Left lung (tissue), 10 donors: ENCODE measurements around the gene RGS11. TPM values are rescaled to one million over a fixed set of nuclear protein-coding genes. Genes with fewer than 3 reads are reported as not detected.
A peak's percentile ranks its signal among the peaks of the same experiment; 100 is the strongest.

Experiments used
- ATAC-seq: fragments of 200-7000 bp; cut with Tn5 transposase; one replicate; pipeline ENCODE4 v1.9.1; 2020; ENCODE audit warnings: moderate library complexity
- DNase-seq, 4 donors: peaks; one replicate each; pipeline ENCODE4 v3.0.0-alpha.2; 2013 to 2020
- H3K27ac ChIP-seq, 2 donors: fragments of 200-600 bp; sonication (generic) in 1 of 2; one replicate each; pipeline versions ENCODE4 v1.5.0 to v1.8.0; 2020 to 2021
- H3K27me3 ChIP-seq, 2 donors: fragments of 200-600 bp; sonication (generic) in 1 of 2; one replicate each; pipeline versions ENCODE4 v1.5.0 to v1.8.0; 2020 to 2021
- H3K36me3 ChIP-seq, 2 donors: fragments of 200-600 bp; sonication (generic) in 1 of 2; one replicate each; pipeline versions ENCODE4 v1.5.0 to v1.8.0; 2020 to 2021
- H3K4me1 ChIP-seq, 2 donors: fragments of 200-600 bp; one replicate each; pipeline ENCODE4 v1.8.0; 2021
- H3K4me3 ChIP-seq, 2 donors: fragments of 200-600 bp; sonication (generic) in 1 of 2; one replicate each; pipeline versions ENCODE4 v1.5.0 to v1.8.0; 2020 to 2021; ENCODE audit warnings: mild to moderate bottlenecking in 1 of 2
- H3K9me3 ChIP-seq, 2 donors: fragments of 200-600 bp; sonication (generic) in 1 of 2; one replicate each; pipeline versions ENCODE4 v1.5.0 to v1.8.0; 2020 to 2021
- intact Hi-C, 2 donors: fragments of 100-400 bp; cut with DNase I; formaldehyde crosslinking; loops; one replicate each; pipeline versions ENCODE4 v1.11.2 to v1.14.2; 2022
- polyA plus RNA-seq, 6 donors: library from polyadenylated mRNA; unstranded; fragments of 120-200 nt; gene quantifications; one replicate each; pipeline ENCODE4 v1.2.1, GENCODE V29; 2013; ENCODE audit not compliant: insufficient read length in 6 of 6
- total RNA-seq, 2 donors: library from RNA; stranded (reverse); fragmentation: NEBNext Ultra II Directional; extraction: Animal tissue kit (Norgen Biotek cat#: 25700); gene quantifications; one replicate each; pipeline ENCODE4 v1.2.1, GENCODE V29; 2021
- TF ChIP-seq, protein P1 (sequence below), 2 donors: fragments of 200-600 bp; sonication (generic) in 1 of 2; IDR thresholded peaks; one replicate each; pipeline versions ENCODE4 v1.5.0 to v1.8.0; 2021; ENCODE audit warnings: antibody characterized with exemption in 2 of 2
- donor health status: DM: no; HTN: yes; CAD: no.
- donor health status: DM: no; HTN: no; CAD: no.

The RGS11 gene
- total and polyA plus RNA-seq, 8 donors = 1.8 to 8.3 (median 4.1) TPM

DNA sequence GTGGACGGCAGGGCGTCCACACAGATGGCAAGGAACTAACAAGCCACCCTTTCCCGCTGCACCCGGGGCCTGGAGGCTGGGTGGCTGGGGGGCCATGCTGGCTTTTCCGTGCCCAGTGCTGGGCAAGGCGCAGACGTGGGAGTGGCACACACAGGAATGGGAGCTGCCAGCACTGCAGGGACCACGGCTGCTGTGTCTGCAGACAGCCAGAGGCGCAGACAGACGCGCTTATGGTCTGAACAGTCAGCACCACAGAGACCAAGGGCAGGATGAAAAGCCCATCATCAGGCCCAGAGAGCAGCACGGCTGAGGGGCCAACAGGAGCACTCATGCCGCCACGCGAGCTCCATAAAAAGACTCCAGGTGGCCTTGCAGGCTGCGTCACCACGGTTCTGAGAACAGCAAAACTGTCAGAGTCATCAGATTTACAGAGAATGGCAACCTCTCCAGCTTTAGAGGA, 31.2 kb upstream of the RGS11 start:
- H3K27me3 ChIP-seq = no peaks in the 10 kb centered on the region
- H3K4me1 ChIP-seq = no peaks in the 10 kb centered on the region
- H3K4me3 ChIP-seq = no peak overlapping the region
- no peak overlapping the region for H3K27ac ChIP-seq
- H3K9me3 ChIP-seq = no peaks in the 10 kb centered on the region
- DNase-seq = peak in 1 of 4 donors; percentile 55
- peaks cover 0 to 92% of the 10 kb centered on the region in 2 donors for H3K36me3 ChIP-seq
- TF ChIP-seq, protein P1, sequence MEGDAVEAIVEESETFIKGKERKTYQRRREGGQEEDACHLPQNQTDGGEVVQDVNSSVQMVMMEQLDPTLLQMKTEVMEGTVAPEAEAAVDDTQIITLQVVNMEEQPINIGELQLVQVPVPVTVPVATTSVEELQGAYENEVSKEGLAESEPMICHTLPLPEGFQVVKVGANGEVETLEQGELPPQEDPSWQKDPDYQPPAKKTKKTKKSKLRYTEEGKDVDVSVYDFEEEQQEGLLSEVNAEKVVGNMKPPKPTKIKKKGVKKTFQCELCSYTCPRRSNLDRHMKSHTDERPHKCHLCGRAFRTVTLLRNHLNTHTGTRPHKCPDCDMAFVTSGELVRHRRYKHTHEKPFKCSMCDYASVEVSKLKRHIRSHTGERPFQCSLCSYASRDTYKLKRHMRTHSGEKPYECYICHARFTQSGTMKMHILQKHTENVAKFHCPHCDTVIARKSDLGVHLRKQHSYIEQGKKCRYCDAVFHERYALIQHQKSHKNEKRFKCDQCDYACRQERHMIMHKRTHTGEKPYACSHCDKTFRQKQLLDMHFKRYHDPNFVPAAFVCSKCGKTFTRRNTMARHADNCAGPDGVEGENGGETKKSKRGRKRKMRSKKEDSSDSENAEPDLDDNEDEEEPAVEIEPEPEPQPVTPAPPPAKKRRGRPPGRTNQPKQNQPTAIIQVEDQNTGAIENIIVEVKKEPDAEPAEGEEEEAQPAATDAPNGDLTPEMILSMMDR (IDR thresholded peaks at IDR 0.05) = no peak
- ATAC-seq = no peak
- intact Hi-C loops = no loop called here

- peaks cover 0 to 92% of the 10 kb centered on the region in 2 donors for H3K36me3 ChIP-seq
Measured at GRCh38 chr16:305916-306626, 30.3 kb upstream of the RGS11 start.

GRCh38 chr16:303760-304505, 28.2 kb upstream of the RGS11 start:
- intact Hi-C loops = no loop called here
- Histone ChIP-seq H3K36me3 (peaks cover 0 to 86% of the 10 kb centered on the region in 2 donors), H3K27me3 (no peaks in the 10 kb centered on the region), H3K4me1 (no peaks in the 10 kb centered on the region), H3K9me3 (no peaks in the 10 kb centered on the region), H3K4me3 (no peak overlapping the region), H3K27ac (no peak overlapping the region)
- TF ChIP-seq, protein P1 (IDR thresholded peaks at IDR 0.05) = no peak
- peak; percentile 27 for ATAC-seq
- DNase-seq = no peak

More at GRCh38 chr16:305916-306626, 30.3 kb upstream of the RGS11 start:
- no peak for DNase-seq
- Histone ChIP-seq H3K27me3 (no peaks in the 10 kb centered on the region), H3K4me1 (no peaks in the 10 kb centered on the region), H3K4me3 (no peak overlapping the region), H3K27ac (no peak overlapping the region), H3K9me3 (no peaks in the 10 kb centered on the region)
- TF ChIP-seq, protein P1 (IDR thresholded peaks at IDR 0.05) = no peak
- no peak for ATAC-seq
- intact Hi-C loops = no loop called here

DNA sequence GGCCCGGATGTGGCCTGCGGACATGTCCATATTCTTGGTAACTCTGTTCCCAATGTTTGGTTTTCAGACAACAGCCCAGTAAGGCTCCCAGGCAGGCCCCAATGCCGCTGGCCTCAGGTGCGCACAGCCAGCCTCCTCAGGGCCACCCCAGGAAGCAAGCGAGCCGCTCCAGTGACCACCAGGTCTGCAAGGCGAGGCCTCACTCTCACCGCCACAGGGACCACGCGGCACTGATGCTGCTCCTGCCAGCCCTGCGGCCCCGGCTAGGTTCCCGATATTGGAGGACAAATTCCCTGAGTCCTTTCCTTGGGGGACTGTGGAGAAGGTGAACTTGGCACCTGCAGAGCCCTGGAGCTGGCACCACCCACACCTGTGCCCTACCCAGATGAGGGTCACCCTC, 26.2 kb upstream of the RGS11 start:
- TF ChIP-seq, protein P1 (IDR thresholded peaks at IDR 0.05) = no peak
- Histone ChIP-seq H3K36me3 (peaks cover 0 to 84% of the 10 kb centered on the region in 2 donors), H3K4me3 (no peak overlapping the region), H3K27me3 (no peaks in the 10 kb centered on the region), H3K4me1 (no peaks in the 10 kb centered on the region), H3K27ac (no peak overlapping the region), H3K9me3 (no peaks in the 10 kb centered on the region)
- DNase-seq (peak in 1 of 4 donors; percentile 65), ATAC-seq (no peak)
- intact Hi-C loops = no loop called here

DNA sequence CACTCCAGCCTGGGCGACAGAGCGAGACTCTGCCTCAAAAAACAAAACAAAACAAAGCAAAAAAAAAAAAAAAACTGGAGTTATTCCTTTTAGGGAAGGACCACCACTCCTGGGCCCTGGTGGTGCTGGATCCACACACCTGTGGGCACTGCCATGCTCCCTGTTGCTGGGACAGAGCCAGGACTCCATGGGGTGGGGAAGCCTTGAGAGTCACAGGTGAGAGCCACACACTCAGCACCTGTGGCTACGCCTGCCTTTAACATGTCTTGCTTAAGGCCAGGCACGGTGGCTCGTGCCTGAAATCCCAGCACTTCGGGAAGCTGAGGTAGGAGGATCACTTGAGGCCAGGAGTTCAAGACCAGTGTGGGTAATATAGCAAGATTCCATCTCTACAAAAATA, 25.5 kb upstream of the RGS11 start:
- Histone ChIP-seq H3K36me3 (peaks cover 0 to 84% of the 10 kb centered on the region in 2 donors), H3K4me1 (no peaks in the 10 kb centered on the region), H3K27ac (no peak overlapping the region), H3K27me3 (no peaks in the 10 kb centered on the region), H3K4me3 (no peak overlapping the region), H3K9me3 (no peaks in the 10 kb centered on the region)
- no peak for DNase-seq
- no peak for ATAC-seq
- intact Hi-C loops = no loop called here
- TF ChIP-seq, protein P1 (IDR thresholded peaks at IDR 0.05) = no peak
